Non-pigmented ciliary epithelial cell (primary cell): ENCODE data around the gene MED17.
"Not testable (repeated sequence)": the region's sequence is repeated elsewhere in the genome, so short reads cannot be mapped to it uniquely, and the experiment has no call there.

Experiments used
- DNase-seq: peaks from one replicate; pipeline ENCODE4 v3.0.0-alpha.2; 2010; ENCODE audit warnings: low read depth

The MED17 gene

DNA sequence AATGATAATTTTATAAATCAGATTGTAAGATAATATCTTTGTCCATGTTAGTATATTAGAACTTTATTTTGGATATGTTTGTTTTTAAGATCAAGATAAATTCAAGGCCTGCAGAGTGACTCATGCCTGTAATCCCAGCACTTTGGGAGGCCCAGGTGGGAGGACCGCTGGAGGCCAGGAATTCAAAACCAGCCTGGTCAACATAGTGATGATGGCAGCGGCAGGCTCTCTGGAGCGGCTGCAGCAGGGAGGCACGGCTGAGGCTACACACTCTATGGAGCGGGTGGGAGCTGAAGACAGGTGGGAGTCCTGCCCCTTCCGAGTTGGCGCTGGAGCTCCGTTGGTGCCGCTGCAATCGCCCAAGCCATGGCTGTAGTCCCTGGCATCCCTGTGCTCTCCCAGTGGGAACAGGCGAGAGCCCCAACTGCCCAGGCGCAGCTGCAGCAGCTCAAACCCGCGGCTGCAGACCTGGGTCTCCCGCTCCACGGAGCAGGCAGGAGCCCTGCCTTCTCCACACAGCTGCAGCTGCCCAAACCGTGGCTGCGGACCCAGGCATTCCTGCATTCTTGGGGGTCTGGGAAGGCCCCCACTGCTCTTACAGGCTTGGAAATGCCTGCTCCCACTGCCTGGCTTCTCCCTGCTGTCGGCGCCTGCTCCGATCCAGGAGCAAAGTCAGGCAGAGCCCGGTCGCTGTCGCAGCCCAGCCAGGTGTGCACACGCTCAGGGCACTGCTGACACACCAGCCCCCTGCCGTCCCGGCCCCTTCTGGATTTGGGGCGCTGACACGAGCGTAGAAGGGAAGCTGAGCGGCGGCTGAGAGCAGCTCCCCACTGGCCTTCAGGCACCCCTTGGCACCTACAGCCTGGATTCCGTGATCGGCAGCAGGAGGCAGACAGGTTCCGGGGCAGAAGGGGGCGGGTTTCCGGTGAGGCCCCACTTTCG is 25.9 kb upstream of the MED17 start:
- no peak for DNase-seq

GRCh38 chr11:93759123-93759522 is 25.0 kb upstream of the MED17 start:
- DNase-seq: not testable (repeated sequence)

- no peak for DNase-seq
These were observed 22.2 kb upstream of the MED17 start for GRCh38 chr11:93761910-93762309.

DNA sequence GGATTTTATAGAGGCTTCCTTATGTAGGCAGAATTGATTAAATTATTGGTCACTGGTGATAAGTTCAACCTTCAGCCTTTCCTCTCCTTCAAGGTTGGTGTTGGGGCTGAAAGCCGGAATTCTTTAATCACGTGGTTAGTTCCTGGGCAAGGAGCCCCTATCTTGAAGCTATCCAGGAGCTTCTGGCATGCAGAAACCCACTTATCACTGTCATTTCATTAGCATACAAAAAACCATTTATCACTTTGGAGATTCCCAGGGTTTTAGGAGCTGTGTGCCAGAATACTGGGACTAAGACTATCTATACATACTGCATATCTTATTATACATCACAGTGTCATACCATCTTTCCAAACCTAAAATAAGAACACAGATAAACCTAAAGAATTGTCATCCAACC is 18.5 kb upstream of the MED17 start:
- no peak for DNase-seq

- DNase-seq: no peak
These were observed 17.6 kb upstream of the MED17 start for GRCh38 chr11:93766504-93766903.

GRCh38 chr11:93767018-93767417 is 17.1 kb upstream of the MED17 start:
- no peak for DNase-seq

DNA sequence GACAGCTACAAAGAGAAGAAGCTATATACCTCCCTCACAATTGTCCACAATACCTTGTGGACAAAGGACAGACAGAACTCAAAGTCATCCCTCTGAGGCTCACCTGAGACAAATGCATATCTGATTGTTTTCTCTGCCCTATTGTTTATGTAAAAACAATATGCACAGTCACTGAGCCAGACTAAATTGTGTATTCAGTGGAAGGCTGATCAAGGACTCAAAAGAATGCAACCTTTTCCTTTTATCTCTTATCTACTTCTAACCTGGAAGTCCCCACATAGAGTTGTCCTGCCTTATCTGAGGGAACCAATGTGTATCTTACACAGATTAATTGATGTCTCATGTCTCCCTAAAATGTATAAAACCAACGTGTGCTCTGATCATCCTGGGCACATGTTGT is 13.9 kb upstream of the MED17 start:
- no peak for DNase-seq

DNA sequence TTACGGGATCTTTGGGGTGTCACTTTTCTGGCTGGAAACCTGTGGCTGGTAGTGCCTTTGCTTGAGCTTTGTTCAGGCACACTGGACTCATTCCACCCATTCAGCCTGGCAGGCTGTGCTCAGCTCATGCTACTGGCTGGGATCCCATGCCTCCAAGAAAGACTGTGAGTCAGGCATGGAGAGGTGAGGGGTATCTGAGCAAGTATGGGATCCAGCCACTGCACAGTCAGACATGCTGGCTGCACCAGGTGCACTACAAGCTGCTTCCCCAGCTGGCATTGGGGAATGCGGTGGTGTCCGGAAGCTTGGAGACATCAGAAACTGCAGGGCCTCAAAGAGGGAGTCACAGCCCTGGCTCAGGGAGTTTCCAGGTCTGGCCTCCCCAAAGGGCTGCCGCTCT is 12.0 kb upstream of the MED17 start:
- no peak for DNase-seq

GRCh38 chr11:93773045-93773477 is 11.0 kb upstream of the MED17 start:
- DNase-seq: no peak

- DNase-seq: no peak
These were observed 10.4 kb upstream of the MED17 start for GRCh38 chr11:93773601-93774200.

GRCh38 chr11:93774560-93774959 is 9.5 kb upstream of the MED17 start:
- not testable (repeated sequence) for DNase-seq

GRCh38 chr11:93775289-93775688 is 8.8 kb upstream of the MED17 start:
- no peak for DNase-seq

DNA sequence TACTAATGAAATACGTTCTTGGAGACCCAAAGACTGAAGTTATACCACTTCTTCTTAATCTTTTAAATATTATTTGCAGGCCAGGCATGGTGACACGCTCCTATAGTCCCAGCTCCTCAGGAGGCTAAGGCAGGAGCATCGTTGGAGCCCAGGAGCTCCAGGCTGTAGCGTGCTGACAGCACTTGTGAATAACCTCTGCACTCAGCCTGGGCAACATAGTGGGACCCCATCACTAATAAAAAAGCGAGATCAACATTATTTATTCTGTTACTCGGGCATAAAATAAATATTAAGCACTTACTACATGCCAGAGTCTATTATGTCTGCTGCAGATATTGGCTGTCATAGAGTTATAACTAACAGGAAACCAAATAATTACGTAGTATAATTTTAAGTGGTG is 720 bp upstream of the MED17 start:
- DNase-seq: no peak

- no peak for DNase-seq
These were observed 327 bp upstream of the MED17 start for GRCh38 chr11:93783765-93784144.

DNA sequence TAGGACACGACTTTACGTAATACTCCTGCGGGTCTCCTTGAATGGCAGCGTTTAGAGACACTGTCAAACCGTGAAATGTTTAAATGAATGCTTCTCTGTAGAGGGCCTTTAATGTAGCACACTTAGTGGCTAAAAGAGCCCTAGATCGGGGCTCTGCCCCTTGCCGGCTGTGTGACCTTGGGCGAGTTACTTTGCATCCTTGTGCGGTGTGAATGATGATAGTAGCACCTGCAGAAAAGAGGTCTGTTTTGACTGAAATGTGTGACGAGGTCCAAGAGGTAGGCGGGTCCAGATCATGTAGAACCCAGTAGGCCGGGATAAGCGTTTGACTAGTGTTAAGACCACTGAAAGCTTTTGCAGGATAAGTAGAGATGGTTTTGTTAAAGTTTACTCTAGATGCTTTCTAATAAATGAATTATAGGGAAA is 866 bp downstream of the MED17 start:
- no peak for DNase-seq

GRCh38 chr11:93791493-93791892 is 7.4 kb downstream of the MED17 start:
- no peak for DNase-seq

GRCh38 chr11:93796441-93797231 is 12.6 kb downstream of the MED17 start:
- no peak for DNase-seq

- DNase-seq: no peak
These were observed 17.3 kb downstream of the MED17 start for GRCh38 chr11:93801366-93801765.

- no peak for DNase-seq
These were observed 20.8 kb downstream of the MED17 start for GRCh38 chr11:93804879-93805278.

DNA sequence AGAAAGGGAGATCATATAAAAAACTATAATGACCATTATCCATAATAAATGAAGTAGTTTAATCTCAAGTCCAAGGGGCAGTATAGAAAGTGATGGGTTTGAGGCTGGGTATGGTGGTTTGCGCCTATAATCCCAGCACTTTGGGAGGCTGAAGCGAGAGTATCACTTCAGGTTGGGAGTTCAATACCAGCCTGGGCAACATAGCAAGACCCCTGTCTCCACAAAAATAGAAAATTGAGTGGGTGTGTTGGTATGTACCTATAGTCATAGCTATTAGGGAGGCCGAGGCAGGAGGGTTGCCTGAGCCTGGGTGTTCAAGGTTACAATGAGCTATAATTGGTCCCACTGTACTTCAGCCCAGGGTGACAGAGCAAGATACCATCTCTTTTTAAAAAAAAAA is 23.9 kb downstream of the MED17 start:
- DNase-seq: no peak

DNA sequence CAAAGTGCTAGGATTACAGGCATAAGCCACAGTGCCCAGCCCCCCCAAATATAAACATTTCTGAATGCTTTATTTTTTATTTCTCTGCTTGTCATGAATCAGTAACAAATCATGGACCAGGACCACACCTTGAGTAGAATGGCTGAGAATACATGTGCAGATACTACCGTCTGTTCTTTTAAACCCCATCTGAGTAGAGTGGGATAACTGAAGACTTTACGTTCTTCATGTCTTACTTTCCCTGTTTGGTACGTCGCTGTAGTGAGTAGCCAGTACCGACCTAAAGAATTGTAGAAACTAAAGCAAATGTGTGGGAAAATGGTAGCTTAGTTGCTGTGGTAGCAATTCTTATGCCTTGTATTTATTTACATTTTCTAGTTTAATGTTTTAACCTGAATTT is 29.9 kb downstream of the MED17 start:
- no peak for DNase-seq

GRCh38 chr11:93814966-93815633 is 31.0 kb downstream of the MED17 start:
- DNase-seq: no peak
